Stimulated activated CD8-positive, alpha-beta memory T cell treated with anti-CD3 and anti-CD28 coated beads, Interleukin-7, amount 100 ng/mL, for 48 hours (primary cell): ENCODE results near the gene TEX19.
"Not testable (repeated sequence)": the region's sequence is repeated elsewhere in the genome, so short reads cannot be mapped to it uniquely, and the experiment has no call there.

Experiments
- DNase-seq, 2 donors: peaks; one replicate each; pipeline ENCODE4 v3.0.0-alpha.2; 2020; ENCODE audit warnings: low read depth in 1 of 2; ENCODE audit errors: extremely low read depth in 1 of 2

The TEX19 gene

DNA sequence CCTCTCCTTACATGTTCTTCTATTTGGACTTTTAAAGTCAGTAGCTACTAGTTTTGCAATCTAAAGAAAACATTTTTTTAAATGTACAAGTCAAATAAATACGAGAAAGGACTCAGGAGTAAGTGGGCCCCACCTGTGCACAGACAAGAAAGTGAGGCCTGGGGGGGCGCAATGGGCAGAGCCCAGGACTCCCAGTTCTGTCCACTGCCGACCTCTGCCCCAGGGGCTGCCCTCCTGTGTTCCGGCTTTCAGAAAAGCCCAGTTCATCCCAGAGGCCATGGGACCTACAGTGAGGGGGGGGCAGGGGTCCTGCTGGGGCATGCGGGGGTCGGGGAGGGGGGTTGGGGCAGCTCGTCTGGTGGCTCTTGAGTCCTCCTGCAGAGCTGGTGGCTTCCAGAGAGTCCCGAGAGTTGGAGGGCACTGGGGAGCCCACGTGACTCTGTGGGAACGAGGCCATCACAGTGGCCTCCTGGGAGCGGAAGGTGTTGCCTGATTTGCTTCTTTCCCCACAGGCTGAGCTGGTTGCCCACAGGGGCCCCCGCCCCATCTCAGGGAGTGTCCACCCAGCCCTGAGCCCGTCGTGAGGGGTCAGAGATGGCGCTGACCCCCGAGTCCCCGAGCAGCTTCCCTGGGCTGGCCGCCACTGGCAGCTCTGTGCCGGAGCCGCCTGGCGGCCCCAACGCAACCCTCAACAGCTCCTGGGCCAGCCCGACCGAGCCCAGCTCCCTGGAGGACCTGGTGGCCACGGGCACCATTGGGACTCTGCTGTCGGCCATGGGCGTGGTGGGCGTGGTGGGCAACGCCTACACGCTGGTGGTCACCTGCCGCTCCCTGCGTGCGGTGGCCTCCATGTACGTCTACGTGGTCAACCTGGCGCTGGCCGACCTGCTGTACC lies 14.9 kb downstream of the TEX19 start:
- DNase-seq, result no peak

GRCh38 chr17:82374626-82375331 lies 15.7 kb downstream of the TEX19 start:
- no peak for DNase-seq

GRCh38 chr17:82375359-82376041 lies 16.5 kb downstream of the TEX19 start:
- no peak for DNase-seq

DNA sequence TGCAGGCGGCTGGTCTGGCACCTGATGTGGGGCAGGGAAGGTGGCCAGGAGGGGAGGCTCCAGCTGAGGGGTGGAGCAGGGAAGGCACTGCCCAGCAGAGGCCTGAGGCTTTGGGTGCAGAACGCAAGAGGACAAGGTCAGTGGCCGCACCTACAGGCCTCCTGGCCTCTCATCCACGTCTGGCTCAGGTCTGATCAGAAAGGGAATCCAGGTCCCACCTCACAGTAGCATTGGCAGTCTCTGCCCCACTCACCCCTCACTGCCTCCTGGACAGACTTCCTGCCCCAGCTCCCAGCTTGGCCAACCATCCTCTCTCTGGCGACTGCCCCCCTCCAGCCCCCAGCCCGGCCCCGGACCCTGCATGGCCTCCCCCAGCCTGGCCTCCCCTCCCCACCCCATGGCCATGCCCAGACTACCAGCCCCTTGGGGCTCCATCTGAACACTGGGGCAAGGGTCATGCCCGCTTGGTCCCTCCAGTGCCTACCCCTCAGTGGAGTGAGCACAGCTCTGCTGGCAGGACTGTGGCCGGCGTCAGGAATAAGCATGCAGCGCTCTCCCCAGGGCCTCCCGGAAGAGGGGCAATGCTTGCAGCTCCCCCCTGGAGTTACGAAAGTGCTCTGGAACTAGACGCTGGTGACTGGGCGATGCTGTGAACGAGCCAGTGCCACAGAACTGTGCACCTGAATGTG lies 17.1 kb downstream of the TEX19 start:
- no peak for DNase-seq

GRCh38 chr17:82377294-82377693 lies 18.2 kb downstream of the TEX19 start:
- DNase-seq, result not testable (repeated sequence)

- no peak for DNase-seq
Measured at GRCh38 chr17:82377924-82378740, 19.1 kb downstream of the TEX19 start.

GRCh38 chr17:82378741-82379021 lies 19.6 kb downstream of the TEX19 start:
- DNase-seq, result no peak

DNA sequence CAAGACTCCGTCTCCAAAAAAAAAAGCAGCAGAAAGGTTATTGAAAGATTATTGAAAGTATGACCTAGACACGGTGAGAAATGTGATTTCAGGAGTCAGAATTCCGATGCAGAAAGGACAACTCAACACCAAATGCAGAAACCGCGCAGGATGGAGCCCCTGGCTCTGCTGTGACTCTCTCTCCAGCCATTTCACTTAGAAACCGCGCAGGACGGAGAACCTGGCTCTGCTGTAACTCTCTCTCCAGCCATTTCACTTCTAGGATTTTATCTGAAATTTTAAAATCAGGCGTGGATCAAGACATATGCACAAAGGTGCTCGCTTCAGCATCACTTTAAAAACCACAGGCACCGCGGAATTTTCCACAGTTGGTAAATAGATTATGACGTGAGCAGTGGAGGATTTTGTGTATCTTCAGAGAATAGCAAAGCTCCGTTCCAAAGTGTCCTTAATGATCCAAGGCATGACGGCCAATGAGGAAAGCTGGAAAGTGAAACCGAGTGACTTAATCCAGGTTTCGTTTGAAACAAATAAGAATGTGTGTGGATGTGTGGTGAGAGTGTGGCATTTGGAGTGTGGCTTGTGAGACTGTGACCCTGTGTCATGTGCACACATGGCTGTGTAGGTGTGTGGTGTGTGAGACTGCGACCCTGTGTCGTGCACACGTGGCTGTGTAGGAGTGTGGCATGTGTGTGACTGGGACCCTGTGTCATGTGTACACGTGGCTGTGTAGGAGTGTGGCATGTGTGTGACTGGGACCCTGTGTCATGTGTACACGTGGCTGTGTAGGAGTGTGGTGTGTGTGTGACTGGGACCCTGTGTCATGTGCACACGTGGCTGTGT lies 22.0 kb downstream of the TEX19 start:
- no peak for DNase-seq

DNA sequence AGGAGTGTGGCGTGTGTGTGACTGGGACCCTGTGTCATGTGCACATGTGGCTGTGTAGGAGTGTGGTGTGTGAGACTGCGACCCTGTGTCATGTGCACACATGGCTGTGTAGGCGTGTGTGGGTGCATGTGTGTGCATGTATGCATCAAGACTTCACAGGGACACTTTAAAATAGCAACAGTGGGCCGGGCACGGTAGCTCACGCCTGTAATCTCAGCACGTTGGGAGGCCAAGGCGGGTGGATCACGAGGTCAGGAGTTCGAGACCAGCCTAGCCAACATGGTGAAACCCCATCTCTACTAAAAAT lies 22.6 kb downstream of the TEX19 start:
- not testable (repeated sequence) for DNase-seq

- DNase-seq, result not testable (repeated sequence)
Measured at GRCh38 chr17:82382220-82382932, 23.3 kb downstream of the TEX19 start.

- DNase-seq, result no peak
Measured at GRCh38 chr17:82382933-82383255, 23.8 kb downstream of the TEX19 start.

GRCh38 chr17:82383411-82383810 lies 24.4 kb downstream of the TEX19 start:
- no peak for DNase-seq

DNA sequence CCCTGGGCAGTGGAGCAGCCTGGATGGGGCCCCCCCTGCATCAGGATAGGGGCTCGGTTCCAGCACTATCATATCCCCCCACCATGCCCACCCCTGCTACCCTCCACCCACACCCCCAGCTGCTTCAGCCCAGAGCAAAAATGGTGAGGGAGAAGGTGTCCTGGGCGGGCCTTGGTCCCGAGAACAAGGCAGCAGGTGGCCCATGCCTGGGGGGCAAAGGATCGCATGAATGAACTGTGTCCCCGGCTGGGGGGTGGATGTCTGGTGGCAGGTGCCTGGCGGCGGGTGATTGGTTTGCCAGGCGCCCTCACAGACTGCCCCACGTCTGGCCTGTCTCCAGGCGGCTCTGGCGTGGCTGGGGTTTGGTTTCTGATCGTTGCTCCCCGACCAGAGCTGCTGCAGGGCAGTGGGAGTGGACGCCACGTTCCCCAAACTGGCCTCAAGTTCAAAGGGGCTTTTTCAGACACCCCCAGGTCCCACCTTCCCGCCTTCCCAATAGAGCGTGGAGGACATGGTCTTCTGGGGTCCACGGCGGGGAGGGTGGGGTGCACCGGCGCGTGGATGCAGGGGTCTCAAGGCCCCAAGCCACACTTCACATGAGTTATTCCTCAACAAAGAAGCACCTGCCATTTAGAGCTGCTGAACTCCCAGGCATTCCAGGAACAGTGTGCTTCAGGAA lies 25.1 kb downstream of the TEX19 start:
- no peak for DNase-seq

DNA sequence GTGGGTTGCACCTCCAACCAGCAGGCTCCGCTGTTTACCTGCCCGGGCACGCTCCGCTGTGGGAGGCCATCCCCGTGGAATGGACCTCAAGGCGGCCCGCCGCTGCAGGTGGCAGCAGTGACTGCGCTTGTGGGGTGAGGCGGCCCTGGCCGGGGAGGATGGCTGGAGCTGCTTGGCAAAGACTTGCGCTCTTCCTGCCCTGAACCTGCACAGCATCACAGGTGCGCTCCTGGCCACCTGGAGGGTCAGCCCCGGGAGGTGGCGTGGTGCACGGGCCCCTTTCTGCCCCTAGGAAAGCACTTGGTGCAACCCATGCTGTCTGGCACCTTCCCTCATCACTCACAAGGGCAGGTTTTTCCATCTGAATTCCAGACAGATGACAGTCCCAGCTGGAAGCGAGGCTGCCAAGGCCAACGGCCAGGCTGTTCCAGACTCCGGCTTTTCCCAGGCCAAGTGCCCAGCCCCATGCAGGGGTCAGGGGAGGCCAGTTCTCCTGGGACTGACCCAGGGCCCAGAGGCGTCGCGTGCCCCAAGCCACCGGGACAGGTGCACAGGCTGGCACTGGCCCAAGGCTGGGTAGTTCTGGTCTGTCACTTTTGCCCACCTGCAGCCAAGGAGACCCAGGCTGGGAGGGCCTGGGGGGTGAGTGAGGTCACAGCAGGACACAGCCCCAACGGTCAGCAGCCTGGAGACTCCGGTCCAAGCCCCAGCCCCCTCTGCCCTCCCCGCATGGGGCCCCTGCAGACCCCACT lies 25.9 kb downstream of the TEX19 start:
- no peak for DNase-seq

DNA sequence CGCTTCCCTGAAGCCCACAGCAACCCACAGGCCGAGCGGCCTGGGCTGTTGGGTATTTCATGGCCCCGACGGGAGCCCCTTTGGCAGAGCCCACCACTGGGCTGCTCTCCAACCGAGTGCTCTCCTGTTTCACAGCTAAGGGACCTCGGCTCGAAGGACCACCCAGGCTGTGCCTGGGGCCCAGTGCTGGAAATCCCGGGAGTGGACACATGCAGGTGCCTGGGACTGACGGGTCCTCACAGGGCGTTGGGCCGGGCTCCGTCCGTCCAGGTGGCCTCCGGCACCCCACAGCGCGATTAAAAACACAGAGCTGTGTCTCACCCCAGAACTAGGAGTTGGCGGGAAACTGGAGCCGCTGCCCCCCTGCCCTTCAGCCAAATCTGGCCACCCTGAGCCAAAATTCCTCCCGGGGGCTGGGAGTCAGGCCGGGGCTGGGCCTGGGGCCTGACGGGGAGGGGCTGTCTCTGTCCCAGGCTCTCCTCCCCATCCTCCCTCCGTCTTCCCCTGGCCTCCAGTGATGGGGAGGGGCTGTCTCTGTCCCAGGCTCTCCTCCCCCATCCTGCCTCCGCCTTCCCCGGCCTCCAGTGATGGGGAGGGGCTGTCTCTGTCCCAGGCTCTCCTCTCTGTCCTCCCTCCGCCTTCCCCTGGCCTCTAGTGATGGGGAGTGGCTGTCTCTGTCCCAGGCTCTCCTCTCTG lies 26.7 kb downstream of the TEX19 start:
- DNase-seq, result no peak

GRCh38 chr17:82386255-82386831 lies 27.3 kb downstream of the TEX19 start:
- no peak for DNase-seq
